Subcutaneous adipose tissue (tissue), 4 donors: ENCODE results near the gene PSMC3. TPM values are rescaled to one million over a fixed set of nuclear protein-coding genes. Genes with fewer than 3 reads are reported as not detected.

Experiments
- CTCF ChIP-seq: fragments of 450-650 bp; IDR thresholded peaks from one replicate; pipeline ENCODE4 v1.5.1; 2016; ENCODE audit warnings: low read depth, mild to moderate bottlenecking, control low read depth, antibody characterized with exemption, moderate library complexity
- total RNA-seq, 4 donors: library from RNA; depleted of rRNA; stranded (reverse); fragments of >200 nt; gene quantifications; one replicate each; pipeline ENCODE4 v1.1.0, GENCODE V29; 2016

Gene PSMC3
- total RNA-seq, 4 donors from 2014 or later, result 67.3 to 156 (median 102) TPM

- TF ChIP-seq CTCF, result no peak
These were observed 16.3 kb upstream of the PSMC3 start for GRCh38 chr11:47442514-47442913.

DNA sequence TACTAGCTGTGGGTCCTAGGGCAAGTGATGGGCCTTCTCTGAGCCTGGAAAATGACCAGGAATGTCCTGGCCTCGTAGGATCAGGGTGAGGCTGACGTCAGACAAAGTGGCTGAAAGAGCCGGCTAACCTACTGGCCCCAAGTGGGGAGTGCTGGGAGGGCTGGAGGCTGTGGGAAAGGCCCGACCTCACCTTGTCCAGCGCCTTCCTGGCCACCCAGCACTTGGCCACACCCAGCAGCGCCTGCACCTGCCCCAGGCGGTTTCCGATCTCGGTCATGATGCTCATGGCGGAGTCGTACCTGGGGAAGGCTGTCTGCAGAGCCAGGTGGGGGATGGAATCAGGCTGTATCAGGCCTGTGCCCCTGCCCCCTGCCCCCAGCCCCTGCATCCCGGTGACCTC is 15.2 kb upstream of the PSMC3 start:
- TF ChIP-seq CTCF, result no peak

- no peak for TF ChIP-seq CTCF
These were observed 13.8 kb upstream of the PSMC3 start for GRCh38 chr11:47440054-47440476.

GRCh38 chr11:47438721-47439120 is 12.5 kb upstream of the PSMC3 start:
- no peak for TF ChIP-seq CTCF

DNA sequence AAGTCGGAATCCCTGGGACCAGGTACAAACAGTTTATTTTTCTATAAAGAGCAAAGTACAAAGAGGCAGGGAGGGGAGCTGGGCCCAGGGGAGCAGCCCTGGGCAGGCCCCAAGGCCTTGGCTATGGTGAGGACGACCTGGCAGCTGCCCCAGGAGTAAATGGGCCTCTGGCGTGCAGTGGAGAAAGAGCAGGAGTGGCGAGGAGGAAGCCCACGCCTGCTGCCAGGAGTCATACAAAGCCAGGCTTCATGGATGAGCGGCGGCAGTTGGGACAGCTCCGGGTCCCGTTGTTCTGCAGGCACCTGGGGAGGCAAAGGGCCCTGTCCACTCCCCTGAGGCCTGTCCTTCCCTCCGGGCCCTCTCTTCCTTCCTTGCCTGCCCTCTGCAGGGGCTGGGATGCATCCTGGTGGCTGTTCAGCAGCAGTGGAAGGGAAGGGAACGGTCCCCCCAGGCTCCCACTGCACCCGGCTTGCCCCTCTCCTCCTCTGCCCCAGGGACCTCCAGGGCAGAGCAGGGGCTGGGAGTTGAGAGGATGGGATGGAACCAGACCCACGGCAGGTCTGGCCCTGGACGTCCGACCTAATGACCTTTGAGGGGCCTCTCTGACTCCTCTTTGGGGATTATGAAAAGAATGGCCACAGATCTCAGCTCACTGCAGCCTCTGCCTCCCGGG is 11.6 kb upstream of the PSMC3 start:
- TF ChIP-seq CTCF, result no peak

GRCh38 chr11:47437218-47437745 is 11.0 kb upstream of the PSMC3 start:
- no peak for TF ChIP-seq CTCF

- no peak for TF ChIP-seq CTCF
These were observed 10.5 kb upstream of the PSMC3 start for GRCh38 chr11:47436726-47437125.
